GM21423 (cell line): Measurements from ENCODE around the gene SNRNP40.
A peak's percentile ranks its signal among the peaks of the same experiment; 100 is the strongest.

Experiments
- ATAC-seq: cut with Tn5 transposase; IDR thresholded peaks from one replicate; pipeline ENCODE4 v1.9.1; 2021; ENCODE audit warnings: mild to moderate bottlenecking, moderate library complexity; ENCODE audit not compliant: unreplicated experiment

The SNRNP40 gene

GRCh38 chr1:31296486-31297276 is at the start of gene SNRNP40, which contains the start of gene ZCCHC17:
Gene SNRNP40, minus strand, starts transcription at chr1:31296788. Its CDS starts 37 bp downstream, at chr1:31296751.
Gene ZCCHC17, plus strand, starts transcription at chr1:31297032. Its CDS starts 13,067 bp downstream, at chr1:31310099.
- ATAC-seq = peak; percentile 94

DNA sequence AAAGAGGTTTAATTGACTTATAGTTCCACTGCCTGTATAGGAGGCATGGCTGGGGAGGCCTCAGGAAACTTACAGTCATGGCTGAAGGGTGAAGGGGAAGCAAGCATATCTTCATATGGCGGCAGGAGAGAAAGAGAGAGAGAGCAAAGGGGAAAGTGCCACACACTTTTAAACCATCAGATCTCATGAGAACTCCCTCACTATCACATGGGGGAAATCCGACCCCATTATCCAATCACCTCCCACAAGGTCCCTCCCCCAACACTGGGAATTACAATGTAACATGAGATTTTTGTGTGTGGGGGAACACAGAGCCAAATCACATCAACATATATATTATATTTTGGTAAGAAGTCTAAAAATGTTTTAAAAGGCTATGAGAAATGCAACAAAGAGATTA is 49.0 kb upstream of the SNRNP40 start:
- ATAC-seq = no peak

DNA sequence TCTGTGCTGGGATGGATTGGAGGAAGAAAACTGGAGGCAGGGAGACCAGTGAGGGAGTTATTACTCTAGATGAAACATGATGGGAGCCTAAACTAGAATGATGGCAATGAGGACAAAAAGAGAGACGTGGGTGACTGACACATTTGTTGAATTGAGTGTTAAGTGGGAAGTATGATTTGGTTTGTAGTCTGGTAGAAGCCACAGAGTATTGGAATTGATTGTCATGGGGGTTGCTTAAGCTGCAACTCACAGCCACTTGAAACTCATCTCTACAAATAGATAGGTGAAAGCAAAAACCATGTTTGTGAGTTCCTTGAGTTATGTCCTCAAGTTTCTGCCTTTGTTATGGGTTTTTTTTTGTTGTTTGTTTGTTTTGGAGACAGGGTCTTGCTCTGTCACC is 47.9 kb upstream of the SNRNP40 start:
- no peak for ATAC-seq

GRCh38 chr1:31336687-31337467 is 40.3 kb upstream of the SNRNP40 start:
- no peak for ATAC-seq

DNA sequence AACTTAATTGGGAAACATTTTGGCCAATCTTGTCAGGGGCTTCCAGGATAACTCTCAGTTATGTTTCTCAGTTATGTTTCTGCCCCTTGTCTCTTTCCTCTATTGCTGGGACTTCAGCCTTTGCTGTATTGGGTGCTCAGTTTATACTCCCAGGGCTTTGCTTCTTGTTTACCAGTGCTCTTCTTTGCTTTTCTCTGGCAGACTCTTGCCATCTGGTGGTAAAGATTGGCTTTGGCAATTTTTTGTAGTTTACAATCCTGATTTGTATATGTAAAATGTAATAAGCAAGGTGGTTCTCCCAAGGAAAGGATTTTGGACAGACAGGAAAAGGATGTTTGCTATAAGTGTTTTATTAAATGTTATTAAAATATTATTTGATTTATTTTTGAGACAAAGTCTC is 38.4 kb upstream of the SNRNP40 start:
- no peak for ATAC-seq

DNA sequence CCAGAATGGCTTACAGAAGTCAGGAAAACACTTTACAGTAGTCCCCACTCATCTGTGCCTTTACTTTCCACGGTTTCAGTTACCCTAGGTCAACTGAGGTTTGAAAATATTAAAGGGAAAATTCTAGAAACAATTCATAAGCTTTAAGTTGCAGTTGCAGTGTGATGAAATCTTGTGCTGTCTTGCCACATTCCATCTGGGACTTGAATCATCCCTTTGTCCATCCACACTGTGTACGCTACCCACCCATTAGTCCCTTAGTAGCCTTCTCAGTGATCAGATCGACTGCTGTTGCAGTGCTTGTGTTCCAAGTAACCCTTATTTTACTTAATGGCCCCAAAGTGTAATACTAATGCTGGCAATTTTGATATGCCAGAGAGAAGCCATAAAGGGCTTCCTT is 30.8 kb upstream of the SNRNP40 start:
- ATAC-seq = no peak

DNA sequence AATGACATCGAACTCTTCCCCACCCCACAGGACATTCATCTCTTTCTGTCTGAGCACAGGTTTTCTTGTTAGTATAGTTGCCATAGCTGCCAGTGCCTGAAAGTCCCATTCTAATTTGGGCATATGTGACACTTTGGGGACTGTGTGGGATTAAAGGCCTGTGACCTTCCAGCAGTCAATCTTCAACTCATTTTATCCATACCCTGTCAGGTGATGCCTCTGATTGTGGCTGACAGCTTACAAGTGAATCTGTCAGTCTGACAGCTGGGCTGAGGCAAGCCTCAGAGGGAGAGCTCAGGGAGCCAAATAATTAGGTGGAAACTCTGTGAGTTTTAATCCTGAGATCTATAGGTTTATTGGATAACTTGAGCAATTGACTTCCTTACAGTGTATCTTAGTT is 29.9 kb upstream of the SNRNP40 start:
- ATAC-seq = no peak

GRCh38 chr1:31324992-31325391 is 28.4 kb upstream of the SNRNP40 start:
- ATAC-seq = no peak

DNA sequence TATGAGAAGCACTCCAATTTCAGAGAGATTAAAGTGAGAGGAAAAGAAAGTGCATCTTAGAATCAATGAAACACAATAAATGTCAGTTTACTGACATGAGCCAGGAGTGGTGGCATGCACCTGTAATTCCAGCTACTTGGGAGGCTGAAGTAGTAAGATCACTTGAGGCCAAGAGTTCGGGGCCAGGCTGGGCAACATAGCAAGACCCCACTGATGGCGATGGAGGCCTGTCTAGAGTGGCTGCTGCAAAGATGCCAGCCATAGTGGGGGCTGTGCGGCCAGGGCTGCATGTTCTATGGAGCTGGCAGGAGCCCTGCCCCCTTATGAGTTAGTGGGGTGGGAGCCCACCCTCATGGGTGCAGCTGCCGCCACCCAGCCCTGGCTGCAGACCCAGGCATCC is 27.5 kb upstream of the SNRNP40 start:
- no peak for ATAC-seq

DNA sequence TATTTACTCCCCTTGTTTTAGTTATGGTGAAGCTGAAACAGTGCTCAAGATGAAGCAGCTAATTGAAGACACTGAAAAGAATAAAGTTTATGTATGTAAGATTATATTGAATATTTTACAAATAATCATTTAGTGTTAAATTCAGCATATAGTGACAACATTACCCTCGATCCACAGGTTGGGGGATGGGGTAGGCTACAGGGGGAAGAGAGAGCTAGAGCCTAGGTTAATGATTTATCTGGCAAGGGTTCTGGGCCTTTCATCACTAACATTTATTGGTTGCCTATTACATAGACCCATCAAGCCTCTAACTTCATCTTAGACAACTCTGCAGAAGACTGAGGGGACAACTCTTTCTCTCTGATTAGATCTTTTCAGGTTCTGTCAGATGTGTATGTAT is 21.6 kb upstream of the SNRNP40 start:
- ATAC-seq = no peak

DNA sequence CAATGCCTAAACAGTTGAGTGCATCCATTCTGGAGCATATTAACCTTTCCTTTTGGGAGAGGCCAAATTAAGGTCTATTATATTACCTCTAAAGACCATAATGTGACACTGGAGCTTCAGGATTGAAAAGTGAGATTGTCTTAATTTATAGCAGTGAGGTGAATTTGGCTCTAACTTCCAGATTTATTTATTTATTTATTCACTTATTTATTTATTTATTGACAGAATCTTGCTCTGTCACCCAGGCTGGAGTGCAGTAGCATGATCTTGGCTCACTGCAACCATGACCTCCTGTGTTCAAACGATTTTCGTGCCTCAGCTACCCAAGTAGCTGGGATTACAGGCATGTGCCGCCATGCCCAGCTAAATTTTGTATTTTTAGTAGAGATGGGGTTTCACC is 19.3 kb upstream of the SNRNP40 start:
- no peak for ATAC-seq

DNA sequence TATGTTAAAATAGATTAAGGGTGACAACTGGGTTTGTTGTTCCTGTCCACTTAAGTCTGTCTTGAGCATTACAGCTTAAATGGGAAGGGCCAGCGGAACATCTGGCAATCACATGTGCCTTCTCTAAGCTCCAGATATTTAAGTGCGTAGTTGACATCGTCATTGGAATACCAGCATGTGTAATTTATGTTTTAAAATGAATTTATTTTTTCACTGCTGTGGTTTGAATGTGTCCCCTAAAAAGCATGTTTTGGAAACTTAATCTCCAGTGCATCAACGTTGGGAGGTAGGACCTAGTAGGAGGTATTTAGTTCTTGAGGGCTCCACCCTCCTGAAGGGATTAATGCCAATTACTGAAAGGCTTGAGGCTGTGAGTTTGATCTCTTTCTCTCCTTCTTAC is 13.6 kb upstream of the SNRNP40 start:
- no peak for ATAC-seq

DNA sequence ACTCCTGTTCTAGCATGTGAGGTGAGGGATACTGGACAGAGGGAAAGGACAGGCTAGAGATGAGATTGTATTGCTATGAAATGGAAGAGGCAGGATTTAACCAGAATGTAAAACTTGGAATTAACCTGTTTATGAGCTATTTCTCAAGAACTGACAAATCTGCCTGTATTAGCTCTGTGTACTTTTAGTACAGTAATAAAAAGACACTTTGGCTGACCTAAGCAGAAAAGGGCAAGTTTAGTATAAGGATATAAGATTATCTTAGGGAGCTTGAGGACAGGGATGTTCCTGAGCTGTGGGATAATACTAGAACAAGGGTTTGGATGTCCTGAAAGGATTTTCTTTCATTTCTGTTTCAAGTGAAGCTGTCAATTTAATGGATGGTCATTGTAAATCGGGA is 11.4 kb upstream of the SNRNP40 start:
- no peak for ATAC-seq

- ATAC-seq = no peak
Measured at GRCh38 chr1:31306278-31306677, 9.7 kb upstream of the SNRNP40 start.

- ATAC-seq = no peak
Measured at GRCh38 chr1:31302709-31303441, 6.3 kb upstream of the SNRNP40 start.

DNA sequence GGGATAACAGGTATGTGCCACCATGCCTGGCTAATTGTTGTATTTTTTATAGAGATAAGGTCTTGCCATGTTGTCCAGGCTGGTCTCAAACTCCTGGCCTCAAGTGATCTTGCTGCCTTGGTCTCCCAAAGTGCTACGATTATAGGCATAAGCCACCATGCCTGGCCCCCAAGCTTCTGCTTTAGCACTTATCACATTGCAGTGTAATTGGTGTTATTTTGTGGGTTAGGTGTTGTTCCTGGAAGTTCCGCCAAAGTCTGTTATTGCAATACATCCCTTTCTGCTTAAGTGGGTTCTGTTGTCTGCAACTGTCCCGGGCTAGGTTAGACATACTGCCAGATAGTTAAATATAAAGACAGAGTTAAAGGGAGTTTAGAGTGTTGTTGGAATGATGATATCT is 3.6 kb upstream of the SNRNP40 start:
- no peak for ATAC-seq

GRCh38 chr1:31299365-31299764 is 2.8 kb upstream of the SNRNP40 start:
- ATAC-seq = no peak

DNA sequence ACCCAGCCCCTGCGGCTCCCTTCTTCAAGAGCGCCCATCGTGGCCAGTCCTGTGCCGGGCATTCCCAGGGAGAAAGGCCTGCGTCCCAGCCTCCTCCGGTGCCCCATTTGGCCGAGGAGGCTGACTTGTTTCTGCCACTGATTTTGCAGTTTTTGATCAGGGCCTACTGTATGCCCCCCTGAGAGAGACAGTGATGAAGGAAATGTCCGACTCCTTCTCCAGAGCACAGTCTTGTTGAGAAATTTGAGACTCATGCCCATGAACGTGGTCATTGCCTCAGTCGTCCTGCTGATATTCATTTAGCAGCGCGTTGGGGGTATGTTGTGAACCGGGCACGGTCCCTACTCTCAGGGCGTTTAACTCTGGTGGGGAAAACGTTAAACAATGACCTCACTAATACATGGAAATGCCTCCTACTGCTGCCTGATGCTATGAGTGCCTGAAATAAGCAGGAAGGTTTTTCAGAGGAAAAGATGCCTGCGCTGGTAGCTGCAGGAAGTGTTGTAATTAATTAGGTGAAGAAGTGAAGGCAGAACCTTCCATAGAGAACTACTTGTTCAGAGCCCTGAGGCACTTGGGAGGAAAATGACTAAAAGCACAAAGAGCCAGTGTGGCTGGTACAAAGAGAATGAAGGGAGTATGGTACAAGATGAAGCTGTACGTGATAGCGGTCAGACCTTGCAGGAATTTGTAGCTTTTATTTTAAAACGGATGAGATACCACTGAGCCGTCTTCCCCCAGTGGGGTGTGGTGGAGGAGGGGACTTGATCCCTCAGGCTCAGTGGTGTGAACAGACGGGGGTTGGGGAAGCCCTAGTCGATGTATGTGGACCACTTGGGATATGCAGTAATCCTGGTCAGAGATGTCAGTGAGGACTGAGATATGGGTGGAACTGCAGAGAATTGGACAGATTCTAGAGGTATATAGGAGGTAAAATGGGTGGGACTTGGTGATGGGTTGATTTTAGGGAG is 974 bp upstream of the SNRNP40 start:
- no peak for ATAC-seq

DNA sequence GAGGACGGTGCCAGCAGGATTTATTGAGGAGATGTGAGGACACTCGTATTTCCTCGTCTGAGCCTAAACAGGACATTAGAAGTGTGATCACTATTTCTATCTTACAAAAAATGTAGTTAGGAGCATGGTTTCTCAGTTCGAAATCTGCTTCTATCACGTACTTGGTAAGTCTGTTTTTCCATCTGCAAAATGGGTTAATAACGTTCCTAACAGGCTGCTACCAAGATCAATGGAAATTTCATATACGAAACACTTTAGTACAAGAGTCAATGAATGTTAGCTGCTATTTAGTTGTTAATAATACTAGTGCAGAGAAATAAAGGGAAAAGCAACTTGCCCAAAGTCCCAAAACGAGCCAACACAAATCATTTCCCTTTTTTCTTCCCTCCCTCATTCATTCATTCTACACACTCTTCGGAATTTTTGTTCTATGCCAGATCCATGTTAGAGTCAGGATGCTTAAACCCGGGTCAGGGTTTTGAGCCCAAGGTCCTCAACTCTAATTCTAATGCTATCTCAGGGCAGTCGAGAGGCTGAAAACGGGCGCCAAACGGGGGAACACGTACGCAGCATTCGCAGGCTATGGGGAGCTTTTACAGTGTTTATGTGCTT is 608 bp downstream of the SNRNP40 start:
- no peak for ATAC-seq

- no peak for ATAC-seq
Measured at GRCh38 chr1:31289021-31289420, 7.6 kb downstream of the SNRNP40 start.
